Stimulated activated memory B cell treated with anti-CD40 and anti-IgM and Interleukin-4, amounts not matched to agents 10 μg/mL and 1 μg/mL and 100 μg/mL, for 72 hours (primary cell): ENCODE measurements around the gene MOB3B.
A peak's percentile ranks its signal among the peaks of the same experiment; 100 is the strongest.

ENCODE experiments used
- ATAC-seq: fragments of 150-1000 bp; cut with Tn5 transposase; 2 replicates; pipeline ENCODE4 v1.10.0; 2021
- H3K27ac Mint-ChIP-seq: one replicate; pipeline ENCODE4 v1.8.0; 2022; ENCODE audit warnings: mild to moderate bottlenecking, mixed read lengths
- H3K27me3 Mint-ChIP-seq: one replicate; pipeline ENCODE4 v1.8.0; 2022; ENCODE audit warnings: mixed read lengths
- H3K36me3 Mint-ChIP-seq: one replicate; pipeline ENCODE4 v1.8.0; 2022; ENCODE audit warnings: mixed read lengths
- H3K4me1 Mint-ChIP-seq: one replicate; pipeline ENCODE4 v1.8.0; 2022; ENCODE audit warnings: mixed read lengths
- H3K4me3 Mint-ChIP-seq: one replicate; pipeline ENCODE4 v1.8.0; 2022; ENCODE audit warnings: mild to moderate bottlenecking, moderate library complexity, mixed read lengths
- H3K9me3 Mint-ChIP-seq: one replicate; pipeline ENCODE4 v1.8.0; 2022; ENCODE audit warnings: mixed read lengths

Gene MOB3B

GRCh38 chr9:27556470-27556869 is 26.9 kb upstream of the MOB3B start:
- ATAC-seq: no peak

GRCh38 chr9:27554712-27555111 is 25.1 kb upstream of the MOB3B start:
- Mint-ChIP-seq H3K36me3 (peaks cover 31% of the 10 kb centered on the region), H3K27me3 (no peaks in the 10 kb centered on the region), H3K4me3 (no peak overlapping the region), H3K4me1 (no peaks in the 10 kb centered on the region), H3K9me3 (no peaks in the 10 kb centered on the region), H3K27ac (no peak overlapping the region)
- ATAC-seq: no peak

More at GRCh38 chr9:27556470-27556869, 26.9 kb upstream of the MOB3B start:
- peaks cover 22% of the 10 kb centered on the region for H3K36me3 Mint-ChIP-seq
- H3K27ac Mint-ChIP-seq: no peak overlapping the region
- H3K9me3 Mint-ChIP-seq: no peaks in the 10 kb centered on the region
- no peaks in the 10 kb centered on the region for H3K27me3 Mint-ChIP-seq
- H3K4me3 Mint-ChIP-seq: no peak overlapping the region
- H3K4me1 Mint-ChIP-seq: peaks cover 2% of the 10 kb centered on the region

- no peak for ATAC-seq
- no peak overlapping the region for H3K4me3 Mint-ChIP-seq
- H3K27ac Mint-ChIP-seq: no peak overlapping the region
- no peaks in the 10 kb centered on the region for H3K27me3 Mint-ChIP-seq
- H3K9me3 Mint-ChIP-seq: no peaks in the 10 kb centered on the region
- no peaks in the 10 kb centered on the region for H3K4me1 Mint-ChIP-seq
- peaks cover 43% of the 10 kb centered on the region for H3K36me3 Mint-ChIP-seq
Observed at GRCh38 chr9:27549196-27549755, 19.7 kb upstream of the MOB3B start.

GRCh38 chr9:27548055-27548741 is 18.6 kb upstream of the MOB3B start:
- no peak overlapping the region for H3K4me3 Mint-ChIP-seq
- no peaks in the 10 kb centered on the region for H3K9me3 Mint-ChIP-seq
- no peaks in the 10 kb centered on the region for H3K27me3 Mint-ChIP-seq
- H3K27ac Mint-ChIP-seq: no peak overlapping the region
- peak; percentile 58 for ATAC-seq
- peaks cover 41% of the 10 kb centered on the region for H3K36me3 Mint-ChIP-seq
- H3K4me1 Mint-ChIP-seq: no peaks in the 10 kb centered on the region

GRCh38 chr9:27545471-27545870 is 15.9 kb upstream of the MOB3B start:
- H3K36me3 Mint-ChIP-seq: peaks cover 25% of the 10 kb centered on the region
- no peak for ATAC-seq
- no peaks in the 10 kb centered on the region for H3K27me3 Mint-ChIP-seq
- H3K27ac Mint-ChIP-seq: no peak overlapping the region
- no peaks in the 10 kb centered on the region for H3K4me1 Mint-ChIP-seq
- H3K4me3 Mint-ChIP-seq: no peak overlapping the region
- no peaks in the 10 kb centered on the region for H3K9me3 Mint-ChIP-seq

- H3K36me3 Mint-ChIP-seq: peaks cover 25% of the 10 kb centered on the region
- no peak for ATAC-seq
- peaks cover 5% of the 10 kb centered on the region for H3K4me1 Mint-ChIP-seq
- no peaks in the 10 kb centered on the region for H3K9me3 Mint-ChIP-seq
- no peaks in the 10 kb centered on the region for H3K27me3 Mint-ChIP-seq
- no peak overlapping the region for H3K4me3 Mint-ChIP-seq
- H3K27ac Mint-ChIP-seq: no peak overlapping the region
Observed at GRCh38 chr9:27542508-27542907, 12.9 kb upstream of the MOB3B start.

GRCh38 chr9:27541740-27542139 is 12.1 kb upstream of the MOB3B start:
- Mint-ChIP-seq H3K27me3 (no peaks in the 10 kb centered on the region), H3K36me3 (peaks cover 25% of the 10 kb centered on the region), H3K4me1 (peaks cover 5% of the 10 kb centered on the region), H3K27ac (no peak overlapping the region), H3K4me3 (no peak overlapping the region), H3K9me3 (no peaks in the 10 kb centered on the region)
- no peak for ATAC-seq

GRCh38 chr9:27540502-27540901 is 10.9 kb upstream of the MOB3B start:
- ATAC-seq: no peak
- Mint-ChIP-seq H3K27me3 (no peaks in the 10 kb centered on the region), H3K9me3 (no peaks in the 10 kb centered on the region), H3K27ac (no peak overlapping the region), H3K36me3 (peaks cover 22% of the 10 kb centered on the region), H3K4me3 (no peak overlapping the region), H3K4me1 (peaks cover 12% of the 10 kb centered on the region)

- ATAC-seq: no peak
- peaks cover 16% of the 10 kb centered on the region for H3K36me3 Mint-ChIP-seq
- H3K27me3 Mint-ChIP-seq: no peaks in the 10 kb centered on the region
- no peak overlapping the region for H3K27ac Mint-ChIP-seq
- no peak overlapping the region for H3K4me3 Mint-ChIP-seq
- no peaks in the 10 kb centered on the region for H3K9me3 Mint-ChIP-seq
- peaks cover 14% of the 10 kb centered on the region for H3K4me1 Mint-ChIP-seq
Observed at GRCh38 chr9:27539479-27540441, 10.1 kb upstream of the MOB3B start.

GRCh38 chr9:27538647-27539046 is 9.0 kb upstream of the MOB3B start:
- H3K9me3 Mint-ChIP-seq: no peaks in the 10 kb centered on the region
- H3K36me3 Mint-ChIP-seq: peaks cover 5% of the 10 kb centered on the region
- ATAC-seq: no peak
- no peaks in the 10 kb centered on the region for H3K27me3 Mint-ChIP-seq
- H3K4me3 Mint-ChIP-seq: no peak overlapping the region
- H3K27ac Mint-ChIP-seq: no peak overlapping the region
- H3K4me1 Mint-ChIP-seq: peaks cover 25% of the 10 kb centered on the region

- no peaks in the 10 kb centered on the region for H3K36me3 Mint-ChIP-seq
- H3K27me3 Mint-ChIP-seq: no peaks in the 10 kb centered on the region
- H3K9me3 Mint-ChIP-seq: no peaks in the 10 kb centered on the region
- H3K4me1 Mint-ChIP-seq: peaks cover 29% of the 10 kb centered on the region
- no peak for ATAC-seq
- no peak overlapping the region for H3K4me3 Mint-ChIP-seq
- no peak overlapping the region for H3K27ac Mint-ChIP-seq
Observed at GRCh38 chr9:27537756-27538155, 8.1 kb upstream of the MOB3B start.

GRCh38 chr9:27537027-27537435 is 7.4 kb upstream of the MOB3B start:
- Mint-ChIP-seq H3K36me3 (no peaks in the 10 kb centered on the region), H3K4me3 (no peak overlapping the region), H3K9me3 (no peaks in the 10 kb centered on the region), H3K4me1 (peaks cover 29% of the 10 kb centered on the region), H3K27ac (no peak overlapping the region), H3K27me3 (no peaks in the 10 kb centered on the region)
- no peak for ATAC-seq

- H3K27me3 Mint-ChIP-seq: no peaks in the 10 kb centered on the region
- H3K27ac Mint-ChIP-seq: no peak overlapping the region
- no peaks in the 10 kb centered on the region for H3K9me3 Mint-ChIP-seq
- H3K4me1 Mint-ChIP-seq: peaks cover 30% of the 10 kb centered on the region
- H3K36me3 Mint-ChIP-seq: no peaks in the 10 kb centered on the region
- no peak for ATAC-seq
- H3K4me3 Mint-ChIP-seq: no peak overlapping the region
Observed at GRCh38 chr9:27536168-27536567, 6.6 kb upstream of the MOB3B start.

- Mint-ChIP-seq H3K9me3 (no peaks in the 10 kb centered on the region), H3K4me1 (peaks cover 33% of the 10 kb centered on the region), H3K36me3 (no peaks in the 10 kb centered on the region), H3K27me3 (no peaks in the 10 kb centered on the region), H3K4me3 (no peak overlapping the region), H3K27ac (no peak overlapping the region)
- peak; percentile 73 for ATAC-seq
Observed at GRCh38 chr9:27535701-27536118, 6.1 kb upstream of the MOB3B start.

- H3K27me3 Mint-ChIP-seq: no peaks in the 10 kb centered on the region
- H3K27ac Mint-ChIP-seq: peak overlapping the region; percentile 4
- no peaks in the 10 kb centered on the region for H3K9me3 Mint-ChIP-seq
- no peaks in the 10 kb centered on the region for H3K36me3 Mint-ChIP-seq
- ATAC-seq: no peak
- H3K4me1 Mint-ChIP-seq: peaks cover 37% of the 10 kb centered on the region
- no peak overlapping the region for H3K4me3 Mint-ChIP-seq
Observed at GRCh38 chr9:27534658-27535209, 5.1 kb upstream of the MOB3B start.
